ENCODE data around the gene CCDC57.
A peak's percentile ranks its signal among the peaks of the same experiment; 100 is the strongest.
"Not testable (repeated sequence)": the region's sequence is repeated elsewhere in the genome, so short reads cannot be mapped to it uniquely, and the experiment has no call there.

Gene CCDC57

DNA sequence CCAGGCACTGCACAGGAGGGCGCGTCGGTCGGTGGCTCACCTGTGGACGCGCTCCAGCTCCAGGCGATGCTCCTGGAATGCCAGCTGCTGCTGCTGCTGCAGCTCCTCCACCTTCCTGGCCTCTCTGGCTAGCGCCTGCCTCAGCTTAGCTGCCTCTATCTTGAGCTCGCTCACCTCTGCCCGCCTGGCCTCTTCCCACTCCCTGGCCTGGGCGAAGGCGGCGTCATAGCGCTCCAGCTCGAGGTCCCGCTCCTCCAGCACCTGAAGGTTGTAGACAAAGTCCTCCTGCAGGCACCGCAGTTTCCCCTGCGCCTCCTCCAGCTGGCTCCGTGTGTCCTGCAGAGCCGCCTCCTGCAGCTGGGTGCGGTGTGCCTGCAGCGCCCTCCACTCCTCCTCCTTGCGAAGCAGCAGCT is 11.1 kb downstream of the CCDC57 start:
- no peak for DNase-seq (ENCODE audit: low spot score)

DNA sequence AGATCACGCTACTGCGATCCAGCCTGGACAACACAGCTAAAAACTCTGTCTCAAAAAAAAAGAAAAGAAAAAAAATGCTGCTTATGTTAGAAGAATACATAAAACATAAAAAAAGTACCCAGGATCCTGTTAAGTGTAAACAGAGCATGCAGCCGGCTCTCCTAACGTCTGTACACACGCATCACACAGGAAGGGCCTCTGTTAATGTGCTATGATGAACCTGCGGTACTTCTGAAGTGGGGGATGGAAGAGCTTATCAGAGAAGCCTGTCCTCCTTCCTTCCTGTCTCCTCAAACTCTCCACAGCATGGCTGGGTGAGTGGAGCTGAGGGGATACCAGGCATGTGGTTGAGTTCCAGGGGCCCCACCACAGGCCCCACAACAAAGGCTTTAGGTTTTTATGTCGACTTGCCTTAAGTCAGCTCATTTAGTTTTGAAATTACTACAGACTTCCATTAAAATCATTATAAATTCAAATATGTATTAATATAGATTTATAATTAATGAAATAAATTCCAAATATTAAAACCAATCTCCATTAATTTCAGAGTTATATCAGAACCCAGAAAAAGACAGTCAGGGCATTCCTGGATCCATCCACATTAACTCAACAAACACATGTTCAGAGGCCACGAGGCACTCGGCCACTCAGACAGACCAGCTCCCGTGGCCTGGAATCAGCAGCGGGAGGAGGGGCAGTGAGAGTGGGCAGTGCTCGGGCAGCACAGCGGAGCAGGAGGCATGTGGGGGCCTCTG is 11.7 kb downstream of the CCDC57 start:
- no peak for DNase-seq (ENCODE audit: low spot score)

DNA sequence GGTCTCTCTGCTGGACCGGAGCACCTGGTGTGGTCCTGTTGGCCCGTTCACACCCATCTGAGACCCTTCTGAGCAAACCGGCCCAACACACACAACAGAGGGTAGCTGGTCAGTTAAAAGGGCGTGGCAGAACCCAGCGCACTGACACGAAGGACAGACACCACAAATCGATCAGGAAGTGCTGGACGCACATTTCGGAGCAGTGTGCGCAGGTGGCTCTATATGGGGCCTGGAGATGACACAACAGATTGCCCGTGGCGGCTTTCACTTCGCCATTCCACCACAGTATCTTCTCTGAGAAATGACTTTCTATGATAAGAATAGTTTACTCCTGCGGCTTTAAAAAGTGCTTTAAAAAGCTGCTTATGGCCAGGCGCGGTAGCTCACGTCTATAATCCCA is 12.5 kb downstream of the CCDC57 start:
- no peak for DNase-seq (ENCODE audit: low spot score)

DNA sequence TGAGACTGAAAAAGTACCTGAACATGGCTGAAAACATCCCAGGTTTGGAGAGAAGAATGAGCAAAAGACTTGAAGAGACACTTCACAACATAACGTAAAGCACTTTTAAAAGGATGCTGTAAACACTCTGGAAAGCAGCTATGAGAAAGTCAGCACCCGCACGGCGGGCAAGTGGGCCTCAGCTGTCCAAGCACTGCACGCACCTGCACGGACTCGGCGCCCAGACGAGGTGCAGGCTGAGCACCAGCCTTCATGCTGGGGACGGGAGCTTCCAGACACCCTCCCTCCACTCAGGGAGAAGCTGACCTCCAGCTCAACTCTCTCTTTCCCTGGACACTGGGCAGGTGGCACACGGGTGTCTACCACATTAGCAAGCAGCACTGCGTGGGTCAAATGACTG is 13.1 kb downstream of the CCDC57 start:
- no peak for DNase-seq (ENCODE audit: low spot score)

DNA sequence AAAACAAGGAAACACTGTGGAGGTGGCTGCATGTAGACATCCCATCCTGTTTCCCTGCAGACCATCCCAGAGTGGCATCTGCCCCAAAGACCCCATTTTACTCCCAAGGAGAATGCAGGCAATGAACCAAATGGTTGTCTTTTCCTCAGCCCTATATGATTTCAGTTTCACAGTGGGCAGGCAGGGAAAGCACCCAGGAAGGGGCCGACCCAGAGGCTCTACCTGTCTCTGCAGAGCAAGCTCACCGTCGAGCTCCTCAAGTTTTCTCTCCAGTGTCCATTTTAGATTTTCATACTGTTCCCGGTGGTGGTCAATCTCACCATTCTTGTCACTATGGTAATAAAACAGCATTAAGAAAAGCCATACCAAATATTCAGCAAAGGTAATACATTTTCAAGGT is 14.6 kb downstream of the CCDC57 start:
- no peak for DNase-seq (ENCODE audit: low spot score)

DNA sequence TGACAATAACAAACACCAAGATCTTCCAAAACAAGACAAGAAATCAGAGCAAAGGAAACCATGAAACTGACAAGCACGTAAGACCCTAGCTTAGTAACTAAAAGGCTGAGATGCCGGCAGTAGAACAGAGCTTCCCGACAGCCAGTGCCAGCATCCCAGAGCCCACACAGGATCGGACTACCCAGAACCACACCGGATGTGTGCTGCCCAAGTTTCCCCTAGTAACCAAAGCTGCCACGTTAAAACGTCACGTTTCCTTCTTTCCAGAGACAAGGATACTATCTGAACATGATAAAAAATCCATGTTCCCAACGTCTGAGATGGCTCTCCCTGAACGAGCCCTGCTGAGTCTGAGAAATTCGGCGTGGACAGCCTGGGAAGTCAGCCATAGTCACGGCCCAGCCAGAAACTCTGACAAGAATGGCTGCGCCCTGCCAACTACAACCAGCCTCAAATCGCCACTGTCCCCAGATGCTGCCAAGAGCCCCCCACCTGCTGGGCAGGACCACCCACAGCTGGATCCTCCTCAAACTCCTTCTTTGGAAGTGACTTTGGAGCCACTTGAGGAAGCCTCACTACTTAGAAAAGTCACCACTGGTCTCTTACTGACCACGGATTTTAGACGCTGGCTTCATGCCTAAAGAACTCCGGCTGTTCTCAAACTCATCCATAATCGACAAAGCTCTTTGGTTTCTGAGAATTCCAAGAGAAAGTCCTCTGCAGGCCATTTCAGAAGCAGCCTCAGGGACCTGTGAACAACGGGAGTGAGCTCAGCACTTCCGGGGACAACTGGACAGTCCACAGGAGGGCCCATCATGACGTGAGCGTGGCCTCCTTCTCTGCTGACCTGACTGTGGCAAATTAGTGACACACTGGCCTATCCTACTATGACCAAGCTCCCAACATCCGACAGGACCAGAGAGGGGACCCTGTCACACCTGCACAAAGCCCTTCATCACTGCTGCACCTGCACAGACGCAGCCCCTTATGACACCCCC is 16.7 kb downstream of the CCDC57 start:
- no peak for DNase-seq (ENCODE audit: low spot score)

DNA sequence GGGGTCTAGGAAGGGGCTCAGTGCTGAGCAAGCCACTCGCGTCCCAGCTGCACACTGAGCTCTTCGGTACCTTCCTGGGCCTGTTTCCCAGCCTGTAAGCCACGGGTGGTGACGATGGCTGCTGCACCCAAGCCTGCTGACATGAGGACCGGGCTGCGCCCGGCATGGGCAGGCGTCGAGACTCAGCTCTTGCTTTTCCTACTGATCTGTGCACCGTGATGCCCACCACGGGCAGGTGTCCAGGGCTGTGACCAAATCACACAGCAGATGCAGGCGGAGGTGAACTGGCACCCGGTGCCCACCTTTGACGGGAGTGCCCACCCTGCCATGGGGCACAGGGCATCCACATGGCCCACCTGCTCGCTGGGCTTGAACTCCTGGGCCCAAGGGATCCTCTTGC is 17.9 kb downstream of the CCDC57 start:
- no peak for DNase-seq (ENCODE audit: low spot score)

DNA sequence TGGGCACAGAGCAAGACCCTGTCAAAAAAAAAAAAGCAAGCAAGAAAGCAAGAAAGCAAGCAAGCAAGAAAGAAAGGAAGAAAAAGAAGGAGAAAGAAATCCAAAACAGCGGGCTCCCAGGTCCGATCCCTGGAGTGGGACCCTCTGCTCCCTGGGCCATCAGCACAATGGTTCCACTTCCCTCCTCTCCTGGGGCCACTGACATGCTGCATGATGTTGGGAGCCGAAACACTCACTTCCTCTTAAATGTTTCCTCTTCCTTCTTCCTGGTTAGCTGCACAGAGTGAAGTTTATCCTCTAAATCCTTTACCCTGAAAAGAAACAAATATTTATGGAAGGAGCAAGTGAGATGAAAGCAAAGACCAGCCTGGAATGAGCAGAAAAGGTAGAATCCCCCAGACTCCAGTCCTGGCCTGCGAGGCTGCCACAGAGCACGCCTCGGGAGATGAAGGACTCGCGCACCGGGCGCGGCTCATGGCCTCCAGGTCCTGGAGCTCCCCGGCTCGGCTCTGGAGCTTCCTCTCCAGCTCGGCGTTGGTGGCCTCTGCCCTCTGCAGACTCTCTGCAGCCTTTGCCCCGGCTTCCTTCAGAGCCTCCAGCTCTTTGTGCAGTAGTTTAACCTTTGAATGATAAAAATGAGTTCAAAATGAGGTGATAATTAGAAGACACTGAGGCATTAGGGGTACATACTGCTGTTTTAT is 19.0 kb downstream of the CCDC57 start:
- no peak for DNase-seq (ENCODE audit: low spot score)

DNA sequence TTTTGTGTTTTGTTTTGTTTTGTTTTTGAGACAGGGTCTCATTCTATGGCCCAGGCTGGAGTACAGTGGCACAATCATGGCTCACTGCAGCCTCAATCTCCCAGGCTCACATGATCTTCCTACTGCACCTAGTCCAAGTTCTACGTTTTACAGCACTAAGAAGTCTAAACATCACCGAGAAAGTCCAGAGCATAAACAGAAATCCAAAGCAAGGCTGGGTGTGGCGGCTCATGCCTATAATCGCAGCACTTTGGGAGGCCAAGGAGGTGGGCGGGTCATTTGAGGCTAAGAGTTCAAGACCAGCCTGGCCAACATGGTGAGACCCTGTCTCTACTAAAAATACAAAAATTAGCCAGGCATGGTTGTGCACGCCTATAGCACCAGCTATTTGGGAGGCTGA is 19.6 kb downstream of the CCDC57 start:
- not testable (repeated sequence) for DNase-seq (ENCODE audit: low spot score)

DNA sequence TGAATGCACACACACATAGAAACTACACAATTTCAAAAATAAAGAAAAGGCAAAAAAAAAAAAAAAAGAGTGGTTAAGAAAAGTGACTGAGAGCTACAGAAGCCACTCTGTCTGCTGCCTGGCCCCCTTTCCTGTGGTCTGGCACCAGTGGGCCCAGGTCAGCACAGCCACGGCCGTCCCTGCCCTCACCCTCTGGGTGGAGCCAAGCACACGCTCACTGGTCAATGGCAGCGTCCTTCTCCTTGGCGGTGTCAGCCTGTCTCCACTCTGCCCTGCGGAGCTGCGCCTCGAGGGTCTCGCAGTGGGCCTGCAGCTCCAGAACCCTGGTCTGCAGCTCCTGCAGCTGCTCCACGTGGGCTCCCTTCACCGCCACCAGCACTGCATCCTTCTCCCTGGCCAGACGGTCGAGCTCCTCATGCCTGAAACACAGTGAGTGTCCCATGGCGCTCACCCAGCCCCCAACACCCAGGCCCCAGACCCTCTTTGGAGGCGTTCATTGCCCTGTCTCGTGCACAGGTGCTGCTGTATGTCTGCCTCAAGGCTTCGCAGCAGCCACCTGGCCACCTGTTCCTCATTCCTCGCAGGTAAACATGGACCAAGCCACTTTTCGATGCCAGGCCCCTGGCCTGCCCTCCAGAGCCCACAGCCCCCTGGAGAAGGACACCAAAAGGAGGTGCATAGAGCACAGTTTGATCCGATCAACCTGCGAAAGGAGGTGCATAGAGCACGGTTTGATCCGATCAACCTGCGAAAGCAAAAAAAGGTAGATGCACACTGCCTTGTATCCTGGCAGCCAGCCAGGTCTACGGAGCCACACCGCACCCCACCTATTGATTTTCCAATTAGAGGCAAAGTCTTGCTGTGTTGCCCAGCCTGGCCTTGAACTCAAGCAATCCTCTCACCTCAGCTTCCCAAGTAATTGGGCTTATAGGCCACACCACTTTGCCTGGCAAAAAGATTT is 24.4 kb downstream of the CCDC57 start:
- DNase-seq (ENCODE audit: low spot score) = no peak

DNA sequence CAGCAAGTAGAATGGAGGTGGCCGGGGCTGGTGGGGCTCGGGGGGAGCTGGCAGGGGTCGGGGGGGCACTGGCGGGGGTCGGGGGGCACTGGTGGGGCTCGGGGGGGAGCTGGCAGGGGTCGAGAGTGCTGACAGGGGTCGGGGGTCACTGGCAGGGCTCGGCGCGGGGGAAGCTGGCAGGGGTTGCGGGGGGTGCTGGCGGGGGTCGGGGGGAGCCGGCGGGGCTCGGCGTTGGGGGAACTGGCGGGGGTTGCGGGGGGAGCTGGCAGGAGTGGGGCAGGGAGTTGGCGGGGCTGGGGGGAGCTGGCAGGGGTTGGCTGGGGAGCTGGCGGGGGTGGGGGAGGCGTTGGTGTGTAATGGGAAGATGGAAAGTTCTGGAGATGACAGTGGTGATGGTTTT is 25.1 kb downstream of the CCDC57 start:
- DNase-seq (ENCODE audit: low spot score) = no peak

DNA sequence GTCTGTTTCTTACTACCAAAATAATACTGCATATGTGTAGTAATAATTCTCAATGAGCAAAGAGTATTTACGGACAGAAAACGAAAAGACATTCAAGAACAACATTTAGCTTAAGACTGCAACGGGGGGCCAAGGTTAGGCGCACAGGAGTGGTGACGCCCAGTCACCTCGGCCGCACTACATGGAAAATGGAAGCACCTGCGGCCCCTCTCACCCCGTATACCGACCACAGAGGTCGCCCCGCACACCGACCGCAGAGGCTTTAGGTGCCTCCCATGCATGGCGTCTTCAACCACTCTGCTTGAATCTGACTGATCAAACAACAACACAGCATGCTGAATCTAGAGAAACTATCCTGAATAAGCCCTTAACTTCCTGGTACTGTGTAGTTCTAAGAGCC is 26.4 kb downstream of the CCDC57 start:
- no peak for DNase-seq (ENCODE audit: low spot score)

DNA sequence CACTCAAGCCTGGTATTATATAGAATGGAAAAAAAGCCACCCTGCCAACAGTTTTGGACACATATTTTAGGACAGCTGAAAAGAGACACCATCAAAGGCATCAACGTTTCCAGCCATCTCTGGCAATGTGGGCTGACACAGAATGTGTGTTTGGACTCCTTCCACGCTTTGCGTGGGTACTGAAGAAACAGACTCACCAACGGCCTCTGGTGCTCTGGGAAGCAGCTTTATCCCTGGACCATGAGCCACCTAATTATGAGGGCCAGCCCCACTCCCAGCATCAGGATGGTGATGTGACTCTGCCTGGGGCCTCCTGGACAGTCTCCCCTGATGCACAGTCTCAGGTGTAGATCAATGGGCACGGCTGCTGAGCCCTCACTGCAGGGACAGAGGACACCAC is 27.9 kb downstream of the CCDC57 start:
- DNase-seq (ENCODE audit: low spot score) = peak; percentile 31

DNA sequence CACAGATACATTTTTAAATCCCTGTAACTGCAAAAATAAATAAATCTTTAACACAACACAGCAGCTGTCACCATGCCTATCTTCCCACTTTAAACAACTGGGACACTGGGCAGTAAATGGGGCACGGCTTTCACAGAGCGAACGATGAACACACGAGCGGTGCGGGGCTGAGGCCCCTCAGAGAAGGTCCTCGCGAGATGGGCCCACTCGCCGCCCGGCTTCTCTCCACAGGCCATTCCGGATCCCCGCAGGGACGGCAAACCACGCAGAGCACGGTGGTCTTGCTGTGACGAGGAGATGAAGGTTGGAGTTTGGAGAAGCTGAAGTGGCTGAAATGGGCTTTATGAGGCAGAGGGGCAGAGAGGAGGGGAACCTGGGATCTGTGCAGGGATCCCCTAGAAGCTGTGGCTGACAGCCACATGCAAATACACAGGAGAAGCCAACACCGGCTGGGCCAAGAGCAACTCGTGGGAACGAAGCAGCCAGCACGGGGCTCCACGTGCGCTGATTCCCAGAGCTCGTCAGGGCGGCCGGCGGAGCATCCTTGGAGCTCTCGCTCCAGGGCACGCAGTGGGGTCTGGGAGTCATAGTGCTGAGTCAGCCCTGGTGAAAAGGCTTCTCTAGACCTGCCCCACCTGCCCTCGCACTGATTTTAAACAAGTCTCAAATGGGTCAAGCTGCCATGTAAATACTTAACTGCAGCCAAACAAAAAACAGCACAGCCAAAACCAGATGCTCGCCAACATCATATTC is 31.7 kb downstream of the CCDC57 start:
- no peak for DNase-seq (ENCODE audit: low spot score)

DNA sequence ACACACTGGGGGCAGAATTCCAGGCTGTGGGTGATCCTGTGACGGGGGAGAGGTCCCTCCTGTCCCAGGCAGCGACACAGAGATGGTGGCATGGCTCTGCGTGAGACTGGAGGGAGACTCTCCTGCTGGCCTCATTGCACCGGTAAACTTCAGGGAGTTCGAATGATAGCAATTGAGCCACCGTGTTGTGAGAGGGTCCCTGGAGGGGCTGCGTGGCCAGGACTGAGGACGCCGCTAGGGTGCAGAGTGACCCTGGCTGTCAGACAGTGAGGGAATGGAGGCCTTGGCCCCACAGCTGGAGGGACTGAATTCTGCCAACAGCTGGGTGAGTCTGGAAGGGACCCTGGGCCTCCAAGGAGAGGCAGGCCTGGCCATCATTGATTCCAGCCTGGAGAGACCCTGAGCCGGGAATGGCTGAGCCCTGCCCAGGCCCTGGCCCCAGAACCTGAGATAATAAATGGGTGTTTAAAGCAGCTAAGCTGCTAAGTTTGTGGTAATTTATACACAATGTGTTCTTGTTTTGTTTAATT is 32.6 kb downstream of the CCDC57 start:
- no peak for DNase-seq (ENCODE audit: low spot score)

DNA sequence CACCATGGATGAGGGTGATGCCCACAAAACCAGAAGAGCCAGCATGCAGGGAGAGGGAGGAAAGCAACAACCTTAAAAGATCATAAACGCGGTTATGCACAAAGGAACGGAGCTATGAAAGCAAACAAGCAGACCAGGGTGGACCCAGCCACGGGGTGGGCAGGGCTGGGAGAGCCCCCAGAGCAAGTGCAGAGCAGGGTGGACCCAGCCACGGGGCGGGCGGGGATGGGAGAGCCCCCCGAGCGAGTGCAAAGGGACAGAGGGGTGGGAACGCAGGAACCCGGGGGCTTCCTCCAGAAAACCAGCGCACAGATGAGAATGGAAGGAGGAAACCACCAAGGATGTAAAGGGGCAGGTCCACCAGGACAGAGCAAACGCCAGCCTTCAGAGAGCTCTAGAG is 33.2 kb downstream of the CCDC57 start:
- no peak for DNase-seq (ENCODE audit: low spot score)

DNA sequence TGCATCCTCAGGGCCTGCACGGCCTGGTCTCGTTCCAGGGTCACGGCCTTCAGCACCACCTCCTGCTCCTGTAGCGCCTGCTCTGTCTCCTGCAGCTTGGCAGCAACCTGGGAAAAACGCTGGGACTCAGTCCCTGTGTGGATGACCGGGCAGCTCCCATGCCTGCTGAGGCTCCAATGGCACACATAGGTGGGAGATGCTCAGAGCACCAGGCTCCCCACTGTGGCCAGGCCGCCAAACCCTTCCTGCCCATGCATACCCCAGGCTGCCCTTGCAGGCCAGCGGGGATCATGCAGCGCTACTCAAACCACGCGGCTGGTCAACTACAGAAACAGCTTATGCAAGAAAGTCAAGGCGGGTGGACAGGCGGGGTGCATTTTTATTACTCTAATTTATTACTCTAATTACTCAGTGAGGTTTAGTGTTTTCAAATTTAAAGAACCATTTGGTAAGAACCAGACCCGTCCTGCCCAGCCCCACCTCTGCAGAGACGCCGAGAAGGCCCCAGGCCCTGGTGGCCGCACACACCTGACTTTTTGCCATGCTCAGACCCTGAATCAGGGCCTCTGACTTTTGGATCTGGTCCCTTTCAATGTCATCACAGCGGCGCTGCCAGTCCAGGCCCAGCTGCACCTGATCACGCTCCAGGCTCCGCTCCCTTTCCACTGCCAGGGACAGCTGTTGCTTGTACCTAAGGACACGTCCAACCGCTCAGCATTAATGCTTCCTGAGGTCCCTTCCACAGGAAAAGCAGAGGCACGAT is 34.0 kb downstream of the CCDC57 start:
- no peak for DNase-seq (ENCODE audit: low spot score)

DNA sequence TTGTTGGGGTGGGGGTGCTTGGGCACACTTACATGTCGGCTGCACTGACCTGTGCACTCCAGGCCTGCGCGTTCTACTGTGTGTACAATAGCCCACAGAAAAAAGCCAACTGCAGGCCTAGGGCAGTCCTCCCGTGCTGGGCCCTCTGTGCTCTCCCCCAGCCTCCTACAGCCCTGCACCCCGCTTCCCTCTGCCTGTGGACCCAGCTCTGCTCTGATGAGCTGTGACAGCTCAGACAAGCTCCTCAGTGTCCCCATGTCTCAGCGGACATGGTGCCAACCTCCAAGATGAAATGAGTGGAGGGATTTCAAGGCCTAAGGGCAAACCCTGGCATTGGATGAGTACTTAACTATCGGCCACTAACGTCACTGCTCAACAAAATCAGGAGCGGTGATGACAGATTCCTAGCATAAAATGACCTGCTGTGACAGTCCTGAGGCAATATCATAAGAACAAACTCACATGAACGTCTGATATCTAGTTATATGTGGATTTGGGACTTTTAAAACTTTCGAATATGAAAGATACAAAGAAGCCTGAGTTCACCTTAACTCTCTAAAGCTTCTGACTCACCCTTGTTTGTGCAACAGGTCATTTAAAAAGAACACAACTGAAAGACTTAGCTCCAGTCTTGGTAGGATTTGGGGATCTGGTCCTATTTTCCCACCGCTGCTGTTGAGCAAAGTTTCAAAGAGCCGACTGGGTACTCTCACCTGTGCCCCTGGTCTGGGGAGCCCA is 34.7 kb downstream of the CCDC57 start:
- no peak for DNase-seq (ENCODE audit: low spot score)

DNA sequence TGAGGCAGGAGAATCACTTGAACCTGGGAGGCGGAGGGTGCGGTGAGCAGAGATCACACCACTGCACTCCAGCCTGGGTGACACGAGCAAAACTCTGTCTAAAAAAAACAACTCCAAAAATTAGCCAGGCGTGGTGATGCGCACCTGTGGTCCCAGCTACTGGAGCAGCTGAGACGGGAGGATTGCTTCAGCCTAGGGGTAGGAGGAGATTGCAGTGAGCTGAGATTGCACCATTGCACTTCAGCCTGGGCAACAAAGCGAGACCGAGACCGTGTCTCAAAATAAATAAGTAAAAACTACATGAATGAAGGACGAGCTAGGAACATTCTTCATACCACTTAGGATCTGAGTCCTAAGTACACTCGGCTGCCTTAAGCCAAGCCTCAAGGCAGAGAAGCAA is 35.4 kb downstream of the CCDC57 start:
- no peak for DNase-seq (ENCODE audit: low spot score)

Data from D341Med (cell line).